ENCODE data around the gene FRS3.
"Not testable (repeated sequence)": the region's sequence is repeated elsewhere in the genome, so short reads cannot be mapped to it uniquely, and the experiment has no call there.

FRS3 gene

DNA sequence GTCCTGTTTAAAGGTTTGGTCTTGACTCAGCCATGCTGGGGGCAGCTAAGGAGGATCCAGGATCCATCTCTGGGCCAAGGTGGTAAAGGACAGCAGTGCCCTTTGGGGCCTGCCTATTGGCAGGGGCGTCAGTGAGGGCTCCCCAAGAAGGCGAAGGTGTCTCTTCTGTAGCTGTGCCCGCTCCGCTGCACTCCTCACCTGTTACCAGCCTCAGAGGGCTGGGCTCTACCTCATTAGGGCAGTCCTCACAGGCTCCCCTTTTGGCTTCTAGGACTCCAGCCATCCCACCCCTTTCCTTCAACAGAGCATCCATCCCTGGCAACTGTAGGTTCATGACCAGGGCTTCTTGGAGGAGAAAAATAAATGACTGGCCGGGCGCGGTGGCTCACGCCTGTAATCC, 10.3 kb downstream of the FRS3 start:
- DNase-seq (ENCODE audit: low read depth in 2 of 2): no peak

DNA sequence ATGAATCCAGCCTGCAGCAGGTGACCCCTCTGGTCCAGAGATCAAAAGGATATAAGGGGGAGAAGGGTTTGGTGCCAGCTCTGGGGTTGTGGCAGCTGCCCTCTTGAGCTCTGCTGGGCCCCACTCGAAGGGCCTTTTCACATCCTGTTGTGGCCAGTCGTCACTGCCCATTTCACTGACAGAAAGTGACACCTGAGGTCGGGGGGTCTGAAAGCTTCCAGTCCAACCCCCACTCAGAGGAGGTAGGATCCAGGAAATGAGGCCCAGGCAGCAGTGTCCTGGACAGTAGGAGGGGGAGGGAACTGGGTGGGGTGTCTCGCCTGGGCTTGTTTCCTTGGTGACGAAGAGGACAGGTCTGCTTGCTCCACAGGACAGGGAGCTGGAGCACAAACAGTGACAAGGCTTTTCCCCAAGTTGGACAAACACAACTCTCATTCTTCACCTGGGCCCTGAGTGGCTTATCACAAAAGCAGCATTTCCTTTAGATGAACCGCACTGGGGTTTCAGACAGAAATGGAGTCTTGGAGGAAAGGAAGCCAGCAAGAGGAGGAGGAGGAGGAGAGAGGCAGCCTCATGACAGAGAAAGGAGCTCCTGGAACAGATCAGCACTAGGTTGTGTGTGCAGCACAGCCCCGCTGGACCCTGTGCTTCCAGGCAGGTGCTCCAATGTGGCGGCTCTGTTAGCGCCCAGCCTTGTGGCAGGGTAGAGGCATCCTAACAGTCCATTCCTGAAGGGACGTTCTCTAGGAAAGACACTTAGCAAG, 11.0 kb downstream of the FRS3 start:
- DNase-seq (ENCODE audit: low read depth in 2 of 2): no peak

DNA sequence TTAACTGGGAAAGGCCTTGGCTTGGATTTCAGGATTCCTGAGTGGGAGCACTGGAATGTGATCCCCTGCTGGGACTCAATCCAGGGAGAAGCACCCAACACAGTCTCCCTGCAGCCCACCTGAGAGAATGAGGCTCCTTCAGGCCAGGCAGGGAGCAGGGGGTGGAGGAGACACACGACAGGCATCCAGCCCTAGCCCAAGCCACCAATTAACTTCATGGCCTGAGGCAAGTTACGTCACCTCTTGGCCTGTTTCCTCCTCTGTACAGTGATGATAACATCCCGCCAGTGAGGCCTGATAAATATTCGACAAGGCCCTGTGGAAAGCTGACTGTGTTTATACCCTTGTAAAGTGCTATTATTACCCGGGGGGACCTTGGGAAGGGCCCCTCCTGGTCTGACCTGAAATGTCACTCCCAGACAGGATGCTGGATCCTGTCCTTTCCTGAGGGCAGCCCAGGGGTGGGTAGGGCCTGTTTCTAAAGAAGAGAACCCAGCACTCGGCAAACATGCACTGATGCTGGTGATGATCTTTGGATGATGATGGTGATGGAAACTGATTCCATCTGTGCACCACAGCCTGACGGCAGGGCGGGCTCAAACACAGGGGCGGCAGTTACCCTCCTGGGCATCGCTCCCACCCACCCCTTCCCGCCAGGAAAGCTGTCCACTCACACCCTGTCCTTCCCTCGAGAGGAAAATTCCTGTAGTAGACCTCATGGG, 12.4 kb downstream of the FRS3 start:
- no peak for DNase-seq (ENCODE audit: low read depth in 2 of 2)

DNA sequence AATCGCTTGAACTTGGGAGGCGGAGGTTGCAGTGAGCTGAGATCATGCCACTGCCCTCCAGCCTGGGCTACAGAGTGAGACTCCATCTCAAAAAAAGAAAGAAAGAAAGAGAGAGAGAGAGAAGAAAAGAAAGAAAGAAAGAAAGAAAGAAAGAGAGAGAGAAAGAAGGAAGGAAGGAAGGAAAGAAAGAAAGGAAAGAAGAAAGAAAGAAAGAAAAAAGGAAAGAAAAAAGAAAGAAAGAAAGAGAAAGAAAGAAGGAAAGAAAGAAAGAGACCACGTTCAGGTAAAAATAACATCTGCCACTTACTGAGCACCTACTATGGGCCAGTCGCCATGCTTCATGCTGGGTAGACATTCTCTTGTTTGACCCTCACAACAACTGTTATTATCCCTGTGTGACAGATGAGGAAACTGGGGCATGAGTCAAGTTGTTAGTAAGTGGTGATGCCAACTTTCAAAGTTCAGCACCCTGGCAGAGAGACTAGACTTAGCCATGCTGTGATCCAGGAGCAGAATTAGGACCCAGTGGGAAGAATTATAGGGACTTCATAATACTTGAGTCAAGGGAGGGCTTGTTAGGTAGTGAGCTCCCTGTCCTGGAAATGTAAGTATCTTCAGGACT, 13.5 kb downstream of the FRS3 start:
- not testable (repeated sequence) for DNase-seq (ENCODE audit: low read depth in 2 of 2)

DNA sequence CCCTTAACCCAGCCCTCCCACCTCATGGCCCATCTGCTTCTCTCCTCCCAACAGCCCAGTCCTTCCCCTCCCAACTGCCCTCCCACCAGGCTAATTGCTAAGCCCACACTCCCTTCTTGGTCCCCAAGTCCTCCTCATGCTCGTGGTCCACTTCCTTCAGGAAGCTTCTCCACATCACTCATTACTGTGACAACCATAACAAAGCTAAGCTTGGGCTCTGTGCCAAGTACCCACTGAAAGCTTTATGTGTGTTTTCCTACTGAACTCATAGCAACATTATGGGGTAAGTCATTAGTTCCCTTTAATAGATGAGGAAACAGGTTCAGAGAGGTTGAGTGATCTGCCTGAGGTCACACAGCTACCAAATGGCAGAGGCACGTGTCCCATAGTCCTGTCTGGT, 16.2 kb downstream of the FRS3 start:
- no peak for DNase-seq (ENCODE audit: low read depth in 2 of 2)

DNA sequence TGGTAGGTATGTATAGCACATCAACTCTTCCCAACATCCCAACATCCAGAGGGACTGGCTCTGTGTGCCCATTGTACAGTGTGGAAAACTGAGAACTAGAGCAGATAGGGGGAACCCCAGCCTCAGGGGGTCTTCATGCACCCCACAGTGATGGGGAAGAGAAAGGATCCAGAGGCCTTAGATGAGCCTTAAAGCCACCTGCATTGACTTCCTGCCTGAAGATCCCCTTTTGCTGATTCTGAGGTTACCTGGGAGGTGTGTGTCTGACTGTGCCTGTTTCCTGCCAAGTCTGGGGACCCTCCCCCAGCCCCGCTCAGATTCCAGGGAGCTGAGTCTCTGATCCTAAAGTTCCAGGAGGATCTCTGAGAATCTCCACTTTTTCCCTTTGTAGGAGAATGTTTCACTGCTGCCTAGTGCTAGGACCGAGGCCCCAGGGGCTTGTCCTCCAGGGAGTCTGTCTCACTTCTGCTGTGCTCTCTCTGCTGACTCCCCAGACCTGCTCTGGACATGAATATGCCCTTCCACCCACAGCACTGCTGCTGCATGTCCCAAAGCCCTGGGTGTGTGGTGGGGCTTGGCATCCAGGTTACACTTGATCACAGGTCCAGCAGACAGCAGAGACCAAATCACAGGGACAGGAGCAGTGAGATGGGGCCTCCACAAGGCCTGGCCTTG, 19.7 kb downstream of the FRS3 start:
- DNase-seq (ENCODE audit: low read depth in 2 of 2): no peak

DNA sequence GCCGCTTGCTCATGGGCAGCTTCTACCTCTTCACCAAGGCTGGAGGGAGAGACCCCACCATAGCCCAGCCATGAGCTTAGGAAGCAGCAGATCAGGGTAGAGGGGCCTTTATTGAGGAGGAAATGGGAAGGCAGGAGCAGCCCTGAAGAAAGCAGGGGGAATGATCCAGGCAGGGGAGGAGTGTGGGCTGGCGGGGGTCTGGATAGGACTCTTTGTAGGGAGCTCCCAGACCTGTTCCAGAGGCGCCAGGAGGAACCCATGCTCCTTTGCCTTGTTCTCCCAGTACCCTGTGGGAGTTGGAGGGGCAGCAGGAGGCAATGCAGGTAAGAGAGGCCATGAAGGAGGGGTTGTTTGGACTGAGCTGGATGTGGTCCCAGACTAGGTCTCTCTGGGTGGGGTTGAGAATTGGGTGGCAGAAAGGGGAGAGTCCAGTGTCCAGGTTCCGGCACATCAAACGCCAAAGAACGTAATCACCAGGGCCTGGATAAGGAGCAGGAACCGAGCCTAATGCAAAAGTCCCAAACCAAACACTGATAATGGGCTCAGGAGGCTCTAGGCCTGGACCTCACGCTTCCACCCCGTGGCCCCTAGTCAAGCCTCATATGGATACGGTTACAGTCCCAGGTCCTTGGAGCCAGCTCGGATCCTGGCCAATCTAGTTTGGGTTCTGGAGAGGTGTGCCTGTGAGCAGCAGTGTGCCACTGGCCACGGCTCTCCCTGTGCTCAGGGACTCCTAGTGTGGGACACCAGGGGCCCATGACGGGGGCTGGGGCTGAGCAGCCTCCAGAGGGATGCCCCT, 20.4 kb downstream of the FRS3 start:
- no peak for DNase-seq (ENCODE audit: low read depth in 2 of 2)

DNA sequence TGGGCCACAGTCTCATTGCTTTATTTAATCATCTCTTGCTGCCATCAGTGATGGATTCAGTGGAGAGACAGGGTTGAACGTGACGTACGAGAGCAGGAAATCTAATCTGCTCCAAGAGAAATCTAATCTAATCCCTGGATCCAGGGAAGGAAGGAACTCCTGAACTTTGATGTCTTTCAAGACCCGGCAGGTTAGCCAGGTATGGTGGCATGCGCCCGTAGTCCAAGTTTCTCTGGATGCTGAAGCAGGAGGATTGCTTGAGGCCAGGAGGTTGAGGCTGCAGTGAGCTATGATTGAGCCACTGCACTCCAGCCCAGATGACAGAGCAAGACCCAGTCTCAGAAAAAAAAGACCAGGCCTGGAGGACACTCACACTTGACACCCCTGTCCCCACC, 21.1 kb downstream of the FRS3 start:
- DNase-seq (ENCODE audit: low read depth in 2 of 2): no peak

DNA sequence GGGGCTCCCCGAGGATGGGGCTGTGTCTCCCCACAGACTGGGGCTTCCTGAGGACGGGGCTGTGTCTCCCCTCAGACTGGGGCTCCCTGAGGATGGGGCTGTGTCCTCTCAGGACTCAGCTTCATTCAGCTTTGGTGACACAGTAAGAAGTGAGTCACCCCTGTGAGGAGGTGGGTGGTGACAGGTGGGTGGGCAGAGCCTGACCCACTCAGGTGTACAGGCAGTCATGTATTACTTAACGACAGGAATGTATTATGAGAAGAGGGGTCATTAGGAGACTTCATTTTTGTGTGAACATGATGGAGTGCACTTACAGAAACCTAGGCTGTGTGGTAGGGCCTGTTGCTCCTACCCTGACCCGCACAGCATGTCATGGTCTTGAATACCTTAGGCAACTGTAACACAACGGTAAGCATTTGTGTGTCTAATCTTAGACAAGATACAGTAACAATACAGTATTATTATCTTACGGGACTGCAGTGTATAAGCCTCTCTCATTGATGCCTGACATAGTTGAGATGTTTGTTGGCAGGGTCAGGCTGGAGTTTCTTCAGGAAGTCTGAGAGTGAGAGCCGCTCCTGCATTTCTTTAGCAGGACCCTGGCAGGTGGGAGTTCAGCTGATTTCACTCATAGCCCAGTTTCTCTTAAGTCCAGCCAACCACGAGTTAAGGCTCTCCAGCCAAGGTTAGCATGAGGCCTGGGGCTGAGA, 21.6 kb downstream of the FRS3 start:
- DNase-seq (ENCODE audit: low read depth in 2 of 2): no peak

DNA sequence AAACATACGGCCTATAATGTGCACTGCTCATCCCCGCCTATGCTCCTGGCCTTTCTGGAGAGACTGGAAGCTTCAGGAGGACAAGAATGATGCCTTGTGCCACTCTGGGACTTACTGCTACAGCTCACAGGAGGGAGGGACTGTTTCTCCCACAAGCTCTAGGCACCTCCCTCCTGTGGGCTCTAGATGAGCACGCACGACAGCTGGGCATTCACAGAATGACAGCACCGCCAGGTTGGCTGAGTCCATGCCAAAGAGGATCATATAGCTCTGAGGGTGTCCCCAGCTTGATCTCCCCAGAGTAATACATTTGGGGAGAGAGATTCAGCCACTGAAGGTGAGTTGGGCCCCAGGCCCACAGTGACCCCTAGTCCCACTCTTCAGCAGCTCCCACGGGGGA, 22.4 kb downstream of the FRS3 start:
- no peak for DNase-seq (ENCODE audit: low read depth in 2 of 2)

DNA sequence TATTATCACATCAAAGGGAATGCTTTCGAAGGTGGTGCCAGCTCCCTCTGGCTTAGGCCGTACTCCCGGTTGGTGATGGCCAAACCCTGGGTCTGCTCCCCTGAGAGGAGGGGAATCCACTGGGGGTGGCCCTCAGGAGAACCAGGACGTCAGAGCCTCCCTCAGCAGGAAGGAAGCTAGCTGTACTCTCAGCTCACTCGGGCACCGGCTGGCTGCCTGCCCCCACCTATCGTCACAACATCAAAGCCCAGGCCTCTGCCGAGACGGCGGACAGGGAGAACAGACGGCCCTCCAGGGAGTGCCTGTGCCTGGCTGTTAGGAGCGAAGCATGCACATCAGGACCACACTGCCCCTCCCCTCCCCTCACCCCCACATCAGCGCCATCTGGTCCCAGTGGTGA, 23.3 kb downstream of the FRS3 start:
- no peak for DNase-seq (ENCODE audit: low read depth in 2 of 2)

DNA sequence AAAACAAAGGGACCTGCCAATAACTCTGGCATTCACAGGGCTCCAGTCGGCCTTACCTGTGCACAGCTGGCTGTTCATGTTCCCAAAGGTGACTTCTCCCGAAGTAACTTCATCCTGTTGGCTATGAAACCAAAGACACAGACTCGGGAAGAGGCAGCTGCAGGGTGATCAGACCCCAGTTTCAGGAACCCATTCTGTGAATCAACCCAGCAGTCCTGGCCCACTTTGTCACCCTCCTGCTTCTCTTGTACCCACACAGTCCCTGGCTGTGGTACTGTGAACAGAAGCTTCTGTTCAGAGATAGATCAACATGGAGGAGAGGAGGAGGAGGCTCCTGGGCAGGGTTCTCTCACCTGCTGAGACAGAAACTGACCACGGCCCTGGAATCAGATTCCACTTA, 23.8 kb downstream of the FRS3 start:
- DNase-seq (ENCODE audit: low read depth in 2 of 2): no peak

DNA sequence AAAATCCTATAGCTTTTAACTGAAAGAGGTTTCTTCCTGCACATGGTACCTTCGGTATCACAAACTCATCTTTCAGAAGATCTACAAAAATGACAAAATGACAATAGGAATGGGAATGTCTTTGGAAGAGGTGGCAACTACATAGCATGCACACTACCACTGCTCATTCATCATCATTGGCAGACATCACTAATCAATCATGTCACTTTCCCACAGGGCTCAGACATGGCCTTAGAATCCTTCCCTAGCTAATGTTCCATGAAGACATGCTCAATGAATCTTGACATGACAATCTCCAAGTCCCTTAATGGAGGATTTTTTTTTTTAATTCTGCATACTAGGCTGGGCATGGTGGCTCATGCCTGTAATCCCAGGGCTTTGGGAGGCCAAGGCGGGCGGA, 29.3 kb downstream of the FRS3 start:
- DNase-seq (ENCODE audit: low read depth in 2 of 2): no peak

DNA sequence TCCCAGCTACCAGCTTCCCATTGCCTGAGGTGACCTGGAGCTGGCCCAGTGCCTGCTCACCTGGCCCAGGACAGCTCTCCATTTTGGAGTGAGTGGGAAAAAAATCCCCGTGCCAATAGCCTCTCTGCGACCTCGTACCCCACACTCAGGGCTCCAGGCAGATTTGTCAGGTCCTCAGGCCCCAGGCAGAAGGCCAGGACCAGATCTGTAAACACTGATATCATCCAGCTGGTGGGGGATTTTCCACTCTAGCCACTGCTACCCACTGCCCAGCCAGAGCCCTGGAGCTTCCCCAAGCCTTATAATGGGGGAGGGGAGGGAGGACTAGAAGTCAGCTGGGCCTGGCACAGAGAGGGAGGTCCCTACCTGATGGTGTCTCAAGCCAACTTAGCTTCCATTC, 31.2 kb downstream of the FRS3 start:
- DNase-seq (ENCODE audit: low read depth in 2 of 2): no peak

DNA sequence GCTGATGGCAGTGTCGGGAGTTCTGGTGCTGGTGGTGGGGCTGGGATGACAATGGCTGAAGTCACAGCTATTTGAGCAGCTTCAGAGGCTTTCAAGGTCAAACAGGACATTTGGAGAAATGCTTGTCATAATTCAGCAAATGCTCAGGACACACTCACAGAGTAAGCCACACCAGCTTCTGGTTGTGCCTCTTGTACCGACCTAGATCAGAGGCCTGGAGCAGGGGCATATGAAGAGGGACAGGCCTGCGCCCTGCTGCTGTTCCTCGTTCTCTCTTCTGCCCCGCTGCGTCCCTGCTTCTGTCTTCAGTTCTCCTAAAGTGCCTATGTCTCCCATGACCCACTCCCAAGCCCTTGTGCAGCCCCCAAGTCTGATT, 31.6 kb downstream of the FRS3 start:
- no peak for DNase-seq (ENCODE audit: low read depth in 2 of 2)

DNA sequence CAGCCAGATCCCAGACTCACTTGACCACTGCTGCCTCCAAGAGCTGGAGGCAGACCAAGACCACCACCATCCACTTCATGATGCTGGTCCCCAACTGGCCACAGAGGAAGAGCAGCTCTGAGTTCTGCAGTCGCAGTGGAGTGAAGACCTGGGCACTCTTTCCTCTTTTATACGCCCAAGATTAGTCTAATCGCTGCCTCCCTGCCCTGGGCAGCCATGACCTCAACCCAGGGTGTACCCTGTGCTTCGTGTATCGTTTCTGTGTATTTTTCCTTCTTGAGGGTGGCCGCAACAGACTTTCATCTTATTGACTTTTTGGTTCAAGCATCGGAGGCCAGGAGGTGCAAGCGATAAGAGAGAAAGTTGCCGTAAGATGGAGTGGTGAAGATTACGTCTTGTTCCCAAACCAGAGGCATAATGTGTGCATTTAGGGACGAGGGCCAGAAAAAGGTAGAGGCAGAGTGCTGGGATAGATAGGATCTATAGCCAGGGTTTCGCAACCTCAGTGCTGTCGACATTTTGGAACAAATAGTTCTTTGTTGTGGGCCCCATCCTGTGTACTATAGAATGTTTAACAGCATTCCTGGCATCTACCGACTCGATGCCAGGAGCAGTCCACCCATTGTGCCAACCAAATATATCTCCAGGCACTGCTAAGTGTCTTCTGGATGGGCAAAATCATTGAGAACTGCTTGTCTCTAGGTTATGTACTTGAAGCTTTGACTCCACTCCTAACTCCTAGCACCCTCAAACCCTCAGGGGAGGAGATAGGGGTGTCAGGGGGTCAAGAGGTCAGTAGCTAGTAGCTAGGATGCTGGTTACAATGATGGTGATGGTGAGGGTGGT, 32.2 kb downstream of the FRS3 start, which contains the start of gene PGC:
PGC (minus strand) TSS at position 142 of the 846 bp plus-strand sequence; CDS start at position 79, 63 bp downstream.
- no peak for DNase-seq (ENCODE audit: low read depth in 2 of 2)

DNA sequence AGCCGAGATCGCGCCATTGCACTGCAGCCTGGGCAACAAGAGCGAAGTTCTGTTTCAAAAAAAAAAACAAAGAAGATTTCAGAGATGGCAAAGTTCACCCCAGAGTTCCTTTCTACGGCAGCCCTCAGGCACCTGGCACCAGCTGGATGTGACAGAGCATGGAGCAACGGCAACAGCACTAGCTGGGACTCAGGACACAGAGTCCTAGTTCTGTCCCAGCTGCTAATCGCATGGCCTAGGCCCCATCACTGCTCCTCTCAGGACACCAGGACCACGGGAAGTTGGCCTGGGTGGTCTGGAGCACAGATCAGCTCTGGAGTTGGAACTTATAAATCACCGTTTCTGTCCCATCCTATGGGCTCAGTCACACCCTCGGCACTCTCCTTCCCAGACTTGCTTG, 33.6 kb downstream of the FRS3 start:
- no peak for DNase-seq (ENCODE audit: low read depth in 2 of 2)

DNA sequence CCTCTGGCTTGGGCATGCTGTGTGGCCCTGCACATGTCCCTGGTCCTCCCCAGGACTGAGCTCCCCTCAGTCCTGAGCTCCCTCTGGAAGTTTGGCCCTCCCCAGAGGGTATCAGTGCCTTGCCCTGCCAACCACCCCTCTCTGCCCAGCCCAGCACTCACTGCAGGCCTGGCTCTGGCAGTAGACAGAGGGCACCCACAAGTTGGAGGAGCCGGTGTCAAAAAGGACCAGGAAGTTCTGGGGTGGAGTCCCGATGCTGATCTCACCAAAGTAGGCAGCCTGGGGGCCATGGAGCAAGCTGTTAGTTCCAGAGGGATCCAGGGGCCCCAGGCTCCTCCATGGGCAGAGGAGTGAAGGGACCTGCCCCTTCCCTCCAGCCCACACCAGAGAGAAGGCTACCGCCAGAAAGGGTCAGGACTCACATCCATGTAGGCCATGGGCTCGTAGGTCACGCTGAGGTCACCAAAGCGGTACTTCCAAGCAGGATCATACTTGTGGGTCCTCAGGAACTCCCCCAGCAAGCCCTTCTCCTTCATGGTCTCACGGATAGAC, 35.4 kb downstream of the FRS3 start:
- DNase-seq (ENCODE audit: low read depth in 2 of 2): no peak

DNA sequence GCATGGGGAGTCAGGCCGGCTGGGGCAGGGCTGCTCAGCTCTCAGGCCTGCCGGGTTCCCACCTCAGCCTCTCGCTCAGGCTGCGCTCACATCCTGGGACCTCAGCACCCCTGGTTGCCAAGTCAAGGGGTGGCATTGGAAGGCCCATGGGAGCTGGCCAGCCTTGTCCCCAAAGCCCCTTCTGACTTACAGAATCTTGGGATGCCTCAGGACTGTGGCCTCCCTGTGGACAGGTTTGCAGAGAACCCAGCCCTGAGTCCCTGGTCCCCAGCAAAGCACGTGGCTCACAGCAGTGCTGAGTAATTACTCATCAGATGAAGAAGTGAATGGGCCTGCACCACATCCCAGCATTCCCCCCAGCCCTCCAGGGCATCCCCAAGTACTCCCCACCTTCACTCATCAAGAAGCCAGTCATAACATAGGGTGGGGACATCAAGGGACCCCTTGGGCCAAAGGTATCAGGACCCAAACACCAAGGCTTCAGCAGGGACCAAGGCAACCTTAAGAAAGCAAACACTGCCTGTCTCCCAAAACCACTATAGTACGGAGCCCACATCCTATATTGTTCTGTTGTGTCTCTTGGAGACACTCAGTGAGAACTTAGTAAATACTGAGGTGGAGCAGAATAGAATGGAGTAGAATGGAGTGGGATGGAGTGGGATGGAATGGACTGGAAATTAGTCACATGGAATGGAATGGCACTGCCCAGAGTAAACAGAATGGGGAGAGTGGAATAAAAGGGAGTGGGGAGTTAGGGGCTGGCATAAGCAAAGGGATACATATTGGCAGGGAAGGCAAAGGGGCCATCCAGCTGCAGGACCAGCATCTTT, 36.1 kb downstream of the FRS3 start:
- no peak for DNase-seq (ENCODE audit: low read depth in 2 of 2)

Measured in stimulated activated CD8-positive, alpha-beta memory T cell treated with anti-CD3 and anti-CD28 coated beads, Interleukin-2, amount 100 ng/mL, for 48 hours (primary cell).